SJSA1 (cell line): ENCODE data around the gene TMA7. TPM values are rescaled to one million over a fixed set of nuclear protein-coding genes. Genes with fewer than 3 reads are reported as not detected.
"Not testable (repeated sequence)": the region's sequence is repeated elsewhere in the genome, so short reads cannot be mapped to it uniquely, and the experiment has no call there.

ENCODE experiments used
- DNase-seq, 2 experiments: peaks; one replicate each; pipeline ENCODE4 v3.0.0-alpha.2; 2015 to 2020; ENCODE audit warnings: low spot score in 2 of 2, low read depth in 1 of 2
- H3K27ac ChIP-seq: fragments of 250-450 bp; sonication (Bioruptor Pico); 2 replicates; pipeline ENCODE4 v1.5.1; 2020; ENCODE audit warnings: mild to moderate bottlenecking, moderate library complexity
- H3K27me3 ChIP-seq: fragments of 250-450 bp; sonication (Bioruptor Pico); replicated peaks from 2 replicates; pipeline ENCODE4 v1.5.1; 2020; ENCODE audit warnings: mild to moderate bottlenecking, moderate library complexity
- H3K36me3 ChIP-seq: fragments of 250-450 bp; sonication (Bioruptor Pico); 2 replicates; pipeline ENCODE4 v1.5.1; 2020; ENCODE audit warnings: mild to moderate bottlenecking
- H3K4me1 ChIP-seq: fragments of 250-450 bp; sonication (Bioruptor Pico); replicated peaks from 2 replicates; pipeline ENCODE4 v1.6.1; 2021; ENCODE audit warnings: mild to moderate bottlenecking
- H3K4me3 ChIP-seq: fragments of 250-450 bp; sonication (Bioruptor Pico); 2 replicates; pipeline ENCODE4 v1.5.1; 2020; ENCODE audit warnings: mild to moderate bottlenecking
- H3K9me3 ChIP-seq: fragments of 250-450 bp; sonication (Bioruptor Pico); replicated peaks from 2 replicates; pipeline ENCODE4 v1.5.1; 2020; ENCODE audit warnings: mild to moderate bottlenecking
- total RNA-seq: library from RNA; depleted of rRNA; stranded (reverse); fragments of >200 nt; shearing (Covaris generic); gene quantifications from 2 replicates; pipeline ENCODE4 v1.2.3, GENCODE V29; 2014

The TMA7 gene
- total RNA-seq, 1 experiment from 2014 or later: 551 TPM

DNA sequence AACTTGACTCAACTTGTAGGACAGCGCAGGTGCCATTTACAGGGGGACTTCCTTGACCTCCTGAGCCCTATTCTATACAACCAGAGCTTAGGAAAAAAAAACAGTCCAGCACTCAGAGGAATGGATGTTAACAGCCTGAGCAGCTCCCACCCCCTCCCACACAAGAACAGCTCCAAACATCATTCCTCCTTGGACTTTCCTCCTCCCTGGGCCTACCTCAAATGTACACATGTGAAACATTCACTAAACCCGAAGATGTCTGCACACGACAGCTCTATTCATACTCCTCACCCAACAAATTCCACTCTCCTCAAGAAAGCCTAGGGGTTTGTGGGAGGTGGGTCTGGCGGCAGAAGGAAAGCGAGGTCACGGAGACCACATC, 6.0 kb downstream of the TMA7 start:
- Histone ChIP-seq H3K27ac (peak overlapping the region; percentile 84; the same call in 1 of the 2 replicates), H3K4me1 (peaks cover 27% of the 10 kb centered on the region), H3K9me3 (no peaks in the 10 kb centered on the region), H3K36me3 (peaks cover 66% of the 10 kb centered on the region), H3K4me3 (peak overlapping the region; percentile 83), H3K27me3 (no peaks in the 10 kb centered on the region)
- no peak for DNase-seq

DNA sequence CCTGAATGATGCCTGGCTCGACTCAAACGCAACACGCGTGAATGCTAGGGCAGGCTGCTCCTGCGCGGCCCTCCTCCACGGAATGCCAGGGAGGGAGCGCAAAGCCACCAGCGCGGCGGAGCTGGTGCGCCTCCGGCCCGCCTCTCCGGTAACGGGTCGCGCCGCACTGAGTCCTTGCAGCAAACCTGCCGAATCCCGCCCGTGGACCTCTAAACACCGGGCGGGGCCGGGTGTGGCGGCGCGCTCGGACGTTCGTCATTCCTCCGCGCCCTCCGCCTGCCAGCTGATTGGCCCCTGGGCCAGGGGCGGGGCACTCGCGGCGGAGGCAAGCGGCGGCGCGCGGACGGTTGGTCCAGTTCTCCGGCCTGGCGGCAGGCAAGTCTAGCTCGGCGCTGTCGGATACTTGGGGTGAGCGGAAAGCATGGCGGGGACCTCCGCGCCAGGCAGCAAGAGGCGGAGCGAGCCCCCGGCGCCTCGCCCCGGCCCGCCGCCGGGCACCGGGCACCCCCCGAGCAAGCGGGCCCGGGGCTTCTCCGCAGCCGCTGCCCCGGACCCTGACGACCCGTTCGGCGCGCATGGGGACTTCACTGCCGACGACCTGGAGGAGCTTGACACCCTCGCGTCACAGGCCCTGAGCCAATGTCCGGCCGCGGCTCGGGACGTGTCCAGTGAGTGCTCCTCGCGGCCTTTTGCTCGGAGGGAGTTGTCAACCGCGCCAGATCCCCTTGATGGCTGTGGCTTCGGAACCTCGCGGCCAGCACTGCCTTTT, 6.6 kb downstream of the TMA7 start, which contains the start of gene ATRIP:
Gene ATRIP (plus strand): TSS at position 313 of the 769 bp plus-strand sequence. CDS start 109 bp downstream, at position 422.
- H3K4me1 ChIP-seq: peaks cover 23% of the 10 kb centered on the region
- no peaks in the 10 kb centered on the region for H3K9me3 ChIP-seq
- H3K27me3 ChIP-seq: no peaks in the 10 kb centered on the region
- H3K27ac ChIP-seq: peak within 1 kb of the TSS; percentile 84
- H3K36me3 ChIP-seq: peaks cover 66% of the 10 kb centered on the region
- DNase-seq: peak; percentile 81 to 88
- peak within 1 kb of the TSS; percentile 83 for H3K4me3 ChIP-seq

DNA sequence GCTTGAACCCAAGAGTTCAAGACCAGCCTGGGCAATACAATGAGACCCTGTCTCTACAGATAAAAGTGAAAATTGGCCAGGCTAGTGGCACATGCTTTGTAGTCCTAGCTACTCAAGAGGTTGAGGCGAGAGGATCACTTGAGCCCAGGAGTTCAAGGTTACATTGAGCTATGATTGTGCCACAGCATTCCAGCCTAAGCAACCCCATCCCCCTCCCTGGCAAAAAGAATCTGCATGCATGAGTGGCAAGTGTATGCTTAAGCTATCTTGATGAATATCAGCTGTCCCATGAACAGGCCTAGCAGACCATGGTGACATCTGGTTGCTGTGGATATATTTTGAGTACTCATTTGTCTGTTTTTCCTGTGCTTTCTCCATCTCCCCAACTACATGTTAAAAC, 11.2 kb downstream of the TMA7 start:
- H3K9me3 ChIP-seq: no peaks in the 10 kb centered on the region
- H3K4me3 ChIP-seq: no peak overlapping the region
- no peak for DNase-seq
- no peaks in the 10 kb centered on the region for H3K27me3 ChIP-seq
- H3K36me3 ChIP-seq: peaks cover 79% of the 10 kb centered on the region
- H3K27ac ChIP-seq: no peak overlapping the region
- H3K4me1 ChIP-seq: peaks cover 13% of the 10 kb centered on the region

DNA sequence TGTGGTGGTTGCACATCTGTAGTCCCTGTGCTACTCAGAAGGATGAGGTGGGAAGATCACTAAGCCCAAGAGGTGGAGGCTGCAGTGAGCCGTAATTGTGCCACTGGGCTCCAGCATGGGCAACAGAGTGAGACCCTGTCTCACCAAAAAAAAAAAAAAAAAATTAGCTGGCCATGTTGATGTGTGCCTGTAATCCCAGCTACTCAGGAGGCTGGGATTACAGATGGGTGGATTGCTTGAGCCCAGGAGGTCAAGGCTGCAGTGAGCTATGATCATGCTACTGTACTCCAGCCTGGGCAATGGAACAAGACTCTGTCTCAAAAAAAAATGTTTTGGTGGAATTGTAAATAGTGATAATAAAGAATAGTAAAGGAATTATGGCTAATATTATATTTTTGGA, 16.4 kb downstream of the TMA7 start:
- no peaks in the 10 kb centered on the region for H3K4me1 ChIP-seq
- DNase-seq: no peak
- no peak overlapping the region for H3K27ac ChIP-seq
- H3K9me3 ChIP-seq: no peaks in the 10 kb centered on the region
- peaks cover 83% of the 10 kb centered on the region for H3K36me3 ChIP-seq
- no peak overlapping the region for H3K4me3 ChIP-seq
- no peaks in the 10 kb centered on the region for H3K27me3 ChIP-seq

DNA sequence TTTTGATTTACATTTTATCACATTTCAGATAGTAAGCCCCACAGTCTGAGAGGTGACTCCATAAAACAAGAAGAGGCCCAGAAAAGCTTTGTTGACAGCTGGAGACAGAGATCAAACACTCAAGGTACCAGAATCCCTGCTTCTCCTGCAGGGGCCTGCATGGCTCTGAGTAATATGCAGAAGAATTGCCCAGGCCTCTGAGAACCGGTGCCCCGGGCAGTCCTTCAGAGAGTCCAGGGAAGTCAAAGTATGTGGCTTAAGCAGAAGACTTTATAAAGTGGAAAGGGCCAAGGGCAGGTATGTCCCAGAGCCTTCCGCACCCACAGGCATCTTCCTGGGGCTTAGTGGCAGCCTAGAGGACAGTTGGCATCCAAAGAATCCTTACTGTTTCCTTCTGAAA, 19.3 kb downstream of the TMA7 start:
- peaks cover 61% of the 10 kb centered on the region for H3K36me3 ChIP-seq
- H3K27me3 ChIP-seq: no peaks in the 10 kb centered on the region
- no peaks in the 10 kb centered on the region for H3K9me3 ChIP-seq
- DNase-seq: no peak
- H3K4me3 ChIP-seq: no peak overlapping the region
- no peak overlapping the region for H3K27ac ChIP-seq
- H3K4me1 ChIP-seq: no peaks in the 10 kb centered on the region

DNA sequence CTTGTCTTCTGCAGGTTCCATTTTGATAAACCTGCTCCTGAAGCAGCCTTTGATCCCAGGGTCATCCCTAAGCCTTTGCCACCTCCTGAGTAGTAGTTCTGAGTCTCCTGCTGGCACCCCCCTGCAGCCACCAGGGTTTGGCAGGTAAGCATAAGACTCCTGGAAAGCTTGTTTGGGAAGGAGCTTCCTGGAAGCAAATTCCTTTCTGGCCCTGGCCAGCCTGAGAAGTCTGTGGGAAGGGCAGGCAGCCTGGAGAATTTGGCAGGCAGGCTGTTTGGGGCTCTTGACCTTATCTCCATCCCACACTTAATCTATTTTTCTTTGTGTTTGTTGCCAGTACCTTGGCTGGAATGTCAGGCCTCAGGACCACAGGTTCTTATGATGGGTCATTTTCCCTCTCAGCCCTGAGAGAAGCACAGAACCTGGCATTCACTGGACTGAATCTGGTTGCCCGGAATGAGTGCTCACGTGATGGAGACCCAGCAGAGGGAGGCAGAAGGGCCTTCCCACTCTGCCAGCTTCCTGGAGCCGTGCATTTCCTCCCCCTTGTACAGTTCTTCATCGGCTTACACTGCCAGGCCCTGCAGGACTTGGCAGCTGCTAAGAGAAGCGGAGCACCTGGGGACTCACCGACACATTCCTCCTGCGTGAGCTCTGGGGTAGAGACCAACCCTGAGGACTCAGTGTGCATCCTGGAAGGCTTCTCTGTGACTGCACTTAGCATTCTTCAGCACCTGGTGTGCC, 19.9 kb downstream of the TMA7 start:
- Histone ChIP-seq H3K27ac (no peak overlapping the region), H3K4me3 (no peak overlapping the region), H3K4me1 (no peaks in the 10 kb centered on the region), H3K9me3 (no peaks in the 10 kb centered on the region), H3K27me3 (no peaks in the 10 kb centered on the region), H3K36me3 (peaks cover 62% of the 10 kb centered on the region)
- DNase-seq: no peak

DNA sequence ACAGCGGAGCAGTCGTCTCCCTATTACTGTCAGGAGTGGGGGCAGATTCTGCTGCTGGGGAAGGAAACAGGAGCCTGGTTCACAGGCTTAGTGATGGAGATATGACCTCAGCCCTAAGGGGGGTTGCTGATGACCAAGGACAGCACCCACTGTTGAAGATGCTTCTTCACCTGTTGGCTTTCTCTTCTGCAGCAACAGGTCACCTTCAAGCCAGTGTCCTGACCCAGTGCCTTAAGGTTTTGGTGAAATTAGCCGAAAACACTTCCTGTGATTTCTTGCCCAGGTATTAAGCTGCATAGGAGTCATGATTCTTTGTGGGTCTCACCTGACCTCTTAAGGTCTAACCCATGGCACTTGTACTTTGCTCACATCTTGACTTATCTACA, 20.5 kb downstream of the TMA7 start:
- Histone ChIP-seq H3K27ac (no peak overlapping the region), H3K36me3 (peaks cover 61% of the 10 kb centered on the region), H3K27me3 (no peaks in the 10 kb centered on the region), H3K9me3 (no peaks in the 10 kb centered on the region), H3K4me3 (no peak overlapping the region), H3K4me1 (peaks cover 5% of the 10 kb centered on the region)
- DNase-seq: no peak

DNA sequence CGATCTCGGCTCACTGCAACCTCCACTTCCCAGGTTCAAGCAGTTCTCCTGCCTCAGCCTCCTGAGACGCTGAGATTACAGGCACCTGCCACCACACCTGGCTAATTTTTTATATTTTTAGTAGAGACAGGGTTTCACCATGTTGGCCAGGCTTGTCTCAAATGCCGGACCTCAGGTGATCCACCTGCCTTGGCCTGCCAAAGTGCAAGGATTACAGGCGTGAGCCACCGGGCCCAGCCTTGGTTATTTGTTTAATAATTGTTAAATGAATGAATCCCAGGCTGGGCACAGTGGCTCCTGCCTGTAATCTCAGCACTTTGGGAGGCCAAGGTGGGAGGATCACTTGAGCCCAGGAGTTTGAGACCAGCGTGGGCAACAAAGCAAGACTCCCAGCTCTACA, 21.7 kb downstream of the TMA7 start:
- H3K27ac ChIP-seq, DNase-seq, H3K27me3 ChIP-seq, H3K9me3 ChIP-seq, H3K4me3 ChIP-seq: not testable (repeated sequence)
- Histone ChIP-seq H3K36me3 (peaks cover 66% of the 10 kb centered on the region), H3K4me1 (peaks cover 18% of the 10 kb centered on the region)

DNA sequence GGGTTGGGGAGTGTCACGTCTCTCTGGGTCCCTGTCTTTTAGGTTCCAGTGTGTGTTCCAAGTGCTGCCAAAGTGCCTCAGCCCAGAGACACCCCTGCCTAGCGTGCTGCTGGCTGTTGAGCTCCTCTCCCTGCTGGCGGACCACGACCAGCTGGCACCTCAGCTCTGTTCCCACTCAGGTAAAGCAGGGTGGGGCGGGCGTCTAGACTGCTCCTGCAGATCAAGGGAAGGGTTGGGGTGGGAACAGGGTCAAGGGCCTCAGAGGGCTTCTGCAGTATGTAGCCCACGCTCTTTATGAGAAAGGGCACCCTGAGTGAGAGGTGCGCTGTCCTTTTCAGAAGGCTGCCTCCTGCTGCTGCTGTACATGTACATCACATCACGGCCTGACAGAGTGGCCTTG, 23.6 kb downstream of the TMA7 start:
- Histone ChIP-seq H3K9me3 (no peaks in the 10 kb centered on the region), H3K27me3 (no peaks in the 10 kb centered on the region), H3K36me3 (peaks cover 72% of the 10 kb centered on the region), H3K4me3 (no peak overlapping the region), H3K4me1 (peaks cover 28% of the 10 kb centered on the region), H3K27ac (no peak overlapping the region)
- no peak for DNase-seq

DNA sequence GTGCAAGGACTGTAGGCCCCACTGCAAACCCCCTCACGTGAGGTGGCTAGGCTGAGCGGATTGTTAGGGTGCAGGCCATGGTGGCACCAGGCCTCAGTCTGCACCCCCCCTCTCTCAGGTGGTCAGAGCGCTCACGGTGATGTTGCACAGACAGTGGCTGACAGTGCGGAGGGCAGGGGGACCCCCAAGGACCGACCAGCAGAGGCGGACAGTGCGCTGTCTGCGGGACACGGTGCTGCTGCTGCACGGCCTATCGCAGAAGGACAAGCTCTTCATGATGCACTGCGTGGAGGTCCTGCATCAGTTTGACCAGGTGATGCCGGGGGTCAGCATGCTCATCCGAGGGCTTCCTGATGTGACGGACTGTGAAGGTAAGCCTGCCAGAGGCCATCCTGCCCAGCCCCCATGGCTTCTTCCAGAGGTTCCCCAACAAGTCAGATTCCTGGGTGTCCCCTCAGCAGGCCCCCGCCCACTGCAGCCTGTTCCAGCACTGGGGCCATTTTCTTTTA, 24.7 kb downstream of the TMA7 start:
- peaks cover 72% of the 10 kb centered on the region for H3K36me3 ChIP-seq
- no peaks in the 10 kb centered on the region for H3K27me3 ChIP-seq
- DNase-seq: no peak
- peaks cover 28% of the 10 kb centered on the region for H3K4me1 ChIP-seq
- H3K27ac ChIP-seq: peak overlapping the region; percentile 100
- H3K9me3 ChIP-seq: no peaks in the 10 kb centered on the region
- no peak overlapping the region for H3K4me3 ChIP-seq

DNA sequence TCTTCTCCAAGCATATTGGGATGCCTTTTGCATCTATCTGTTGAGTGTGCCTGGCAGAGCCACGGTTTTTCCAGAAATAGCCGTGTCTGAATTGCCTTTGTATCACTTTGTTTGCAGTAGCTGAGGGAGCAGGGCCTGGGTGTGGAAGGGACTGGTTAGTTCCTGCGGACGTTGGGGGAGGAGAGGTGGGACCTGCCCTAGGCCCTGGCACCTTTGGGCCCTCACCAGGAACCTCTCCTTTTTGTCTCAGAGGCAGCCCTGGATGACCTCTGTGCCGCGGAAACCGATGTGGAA, 25.1 kb downstream of the TMA7 start:
- peak overlapping the region; percentile 100 for H3K27ac ChIP-seq
- no peak for DNase-seq
- peaks cover 73% of the 10 kb centered on the region for H3K36me3 ChIP-seq
- H3K9me3 ChIP-seq: no peaks in the 10 kb centered on the region
- H3K27me3 ChIP-seq: no peaks in the 10 kb centered on the region
- no peak overlapping the region; the same call in 1 of the 2 replicates for H3K4me3 ChIP-seq
- H3K4me1 ChIP-seq: peaks cover 28% of the 10 kb centered on the region

DNA sequence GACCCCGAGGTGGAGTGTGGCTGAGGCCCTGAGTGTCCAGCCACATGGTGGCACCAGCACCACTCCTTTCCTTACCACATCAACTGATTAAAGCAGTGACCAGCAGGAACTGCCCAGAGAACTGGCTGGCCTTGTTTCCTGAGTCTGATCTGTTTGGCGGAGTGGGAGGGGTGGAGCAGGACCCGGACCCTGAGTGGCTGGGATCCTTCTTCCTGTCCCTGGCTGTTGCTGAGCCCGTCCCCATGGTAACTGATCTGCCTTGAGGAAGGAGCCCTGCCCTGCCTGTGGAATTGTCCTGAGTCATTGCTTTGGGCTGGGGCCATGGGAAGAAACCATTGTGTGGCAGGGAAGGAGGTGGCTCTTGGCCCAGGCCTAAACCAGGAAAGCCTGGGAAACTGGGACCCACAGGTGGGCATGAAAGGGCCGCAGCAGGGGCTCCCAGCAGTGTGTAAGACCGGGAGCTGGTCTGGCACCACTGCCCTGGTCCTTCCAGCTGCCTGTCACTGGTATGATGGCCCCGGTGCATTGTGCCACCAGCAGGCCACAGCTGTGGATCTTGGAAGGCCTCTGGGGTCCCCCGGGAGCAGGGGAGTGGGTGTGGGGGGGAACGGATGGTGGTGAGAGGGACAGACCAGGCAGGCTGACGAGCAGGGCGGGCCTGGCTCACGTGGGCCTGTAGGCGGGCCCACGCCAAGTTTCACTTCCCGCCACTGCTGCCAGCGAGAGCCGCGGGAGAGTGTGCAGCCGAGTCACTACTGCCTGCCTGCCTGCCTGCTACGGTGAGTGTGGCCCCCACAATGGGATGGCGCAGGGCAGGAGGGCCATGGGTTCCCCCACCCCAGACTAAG, 25.7 kb downstream of the TMA7 start:
- Histone ChIP-seq H3K27me3 (no peaks in the 10 kb centered on the region), H3K27ac (peak overlapping the region; percentile 100), H3K9me3 (no peaks in the 10 kb centered on the region), H3K4me3 (peak overlapping the region; percentile 38), H3K36me3 (peaks cover 71% of the 10 kb centered on the region), H3K4me1 (peaks cover 28% of the 10 kb centered on the region)
- peak; percentile 96 to 98 for DNase-seq

DNA sequence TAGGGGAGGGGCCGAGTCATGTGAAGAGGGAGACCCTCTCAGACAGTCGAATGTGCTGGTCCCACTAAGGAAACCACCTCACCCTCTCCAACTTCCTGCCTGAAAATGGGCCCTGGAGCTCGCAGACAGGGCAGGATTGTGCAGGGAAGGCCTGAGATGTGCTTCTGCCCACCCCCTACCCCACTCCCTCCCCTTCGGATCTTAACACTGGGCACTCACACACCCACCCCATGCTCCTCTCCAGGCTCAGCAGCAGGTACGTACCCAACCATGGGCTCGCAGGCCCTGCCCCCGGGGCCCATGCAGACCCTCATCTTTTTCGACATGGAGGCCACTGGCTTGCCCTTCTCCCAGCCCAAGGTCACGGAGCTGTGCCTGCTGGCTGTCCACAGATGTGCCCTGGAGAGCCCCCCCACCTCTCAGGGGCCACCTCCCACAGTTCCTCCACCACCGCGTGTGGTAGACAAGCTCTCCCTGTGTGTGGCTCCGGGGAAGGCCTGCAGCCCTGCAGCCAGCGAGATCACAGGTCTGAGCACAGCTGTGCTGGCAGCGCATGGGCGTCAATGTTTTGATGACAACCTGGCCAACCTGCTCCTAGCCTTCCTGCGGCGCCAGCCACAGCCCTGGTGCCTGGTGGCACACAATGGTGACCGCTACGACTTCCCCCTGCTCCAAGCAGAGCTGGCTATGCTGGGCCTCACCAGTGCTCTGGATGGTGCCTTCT, 26.5 kb downstream of the TMA7 start:
- Histone ChIP-seq H3K4me1 (peaks cover 29% of the 10 kb centered on the region), H3K4me3 (peak overlapping the region; percentile 38), H3K27me3 (no peaks in the 10 kb centered on the region), H3K9me3 (no peaks in the 10 kb centered on the region), H3K27ac (peak overlapping the region; percentile 100), H3K36me3 (peaks cover 65% of the 10 kb centered on the region)
- peak in 1 of 2 experiments; percentile 10 for DNase-seq
